ENCODE measurements around the gene ESRRG.

DNA sequence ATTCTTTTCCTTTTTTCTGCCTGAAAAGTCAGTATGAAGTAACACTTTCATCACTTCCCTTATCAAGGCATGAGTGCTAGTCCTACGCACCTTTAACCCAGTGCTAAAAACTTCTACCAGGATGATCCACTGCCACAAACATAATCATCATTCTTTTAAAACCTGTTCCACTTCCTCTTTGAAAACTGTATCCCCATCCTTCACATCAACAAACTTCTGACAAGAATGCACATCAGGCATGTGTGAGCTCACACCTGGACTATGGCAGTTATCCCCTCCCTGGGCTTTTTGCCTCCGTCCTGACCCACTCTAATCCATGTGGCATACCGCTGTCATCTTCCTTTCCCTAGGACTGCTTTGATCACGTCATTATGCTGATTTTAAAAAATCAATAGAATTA is 70.2 kb downstream of the ESRRG start:
- TF ChIP-seq, protein P1, sequence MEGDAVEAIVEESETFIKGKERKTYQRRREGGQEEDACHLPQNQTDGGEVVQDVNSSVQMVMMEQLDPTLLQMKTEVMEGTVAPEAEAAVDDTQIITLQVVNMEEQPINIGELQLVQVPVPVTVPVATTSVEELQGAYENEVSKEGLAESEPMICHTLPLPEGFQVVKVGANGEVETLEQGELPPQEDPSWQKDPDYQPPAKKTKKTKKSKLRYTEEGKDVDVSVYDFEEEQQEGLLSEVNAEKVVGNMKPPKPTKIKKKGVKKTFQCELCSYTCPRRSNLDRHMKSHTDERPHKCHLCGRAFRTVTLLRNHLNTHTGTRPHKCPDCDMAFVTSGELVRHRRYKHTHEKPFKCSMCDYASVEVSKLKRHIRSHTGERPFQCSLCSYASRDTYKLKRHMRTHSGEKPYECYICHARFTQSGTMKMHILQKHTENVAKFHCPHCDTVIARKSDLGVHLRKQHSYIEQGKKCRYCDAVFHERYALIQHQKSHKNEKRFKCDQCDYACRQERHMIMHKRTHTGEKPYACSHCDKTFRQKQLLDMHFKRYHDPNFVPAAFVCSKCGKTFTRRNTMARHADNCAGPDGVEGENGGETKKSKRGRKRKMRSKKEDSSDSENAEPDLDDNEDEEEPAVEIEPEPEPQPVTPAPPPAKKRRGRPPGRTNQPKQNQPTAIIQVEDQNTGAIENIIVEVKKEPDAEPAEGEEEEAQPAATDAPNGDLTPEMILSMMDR (conservative IDR thresholded peaks at IDR 0.05; ENCODE audit: low read depth in 2 of 2), result no peak
- TF ChIP-seq, protein P2, sequence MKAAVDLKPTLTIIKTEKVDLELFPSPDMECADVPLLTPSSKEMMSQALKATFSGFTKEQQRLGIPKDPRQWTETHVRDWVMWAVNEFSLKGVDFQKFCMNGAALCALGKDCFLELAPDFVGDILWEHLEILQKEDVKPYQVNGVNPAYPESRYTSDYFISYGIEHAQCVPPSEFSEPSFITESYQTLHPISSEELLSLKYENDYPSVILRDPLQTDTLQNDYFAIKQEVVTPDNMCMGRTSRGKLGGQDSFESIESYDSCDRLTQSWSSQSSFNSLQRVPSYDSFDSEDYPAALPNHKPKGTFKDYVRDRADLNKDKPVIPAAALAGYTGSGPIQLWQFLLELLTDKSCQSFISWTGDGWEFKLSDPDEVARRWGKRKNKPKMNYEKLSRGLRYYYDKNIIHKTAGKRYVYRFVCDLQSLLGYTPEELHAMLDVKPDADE (IDR thresholded peaks at IDR 0.05), result no peak
- TF ChIP-seq EZH2 (IDR thresholded peaks at IDR 0.05; ENCODE audit: low read depth, unreplicated experiment) (no peak), EZH2phosphoT487 (IDR thresholded peaks at IDR 0.05; ENCODE audit: unreplicated experiment) (no peak), POLR2AphosphoS5 (IDR thresholded peaks at IDR 0.05; ENCODE audit: low read depth) (no peak), NANOG (IDR thresholded peaks at IDR 0.05; ENCODE audit: borderline replicate concordance) (no peak), CREB1 (CRISPR knock-in tag; IDR thresholded peaks at IDR 0.05; ENCODE audit: low read depth) (no peak), ZNF331 (CRISPR knock-in tag; IDR thresholded peaks at IDR 0.05; ENCODE audit: low read depth) (no peak), JUNB (IDR thresholded peaks at IDR 0.05; ENCODE audit: unreplicated experiment) (no peak), STAT1 (IDR thresholded peaks at IDR 0.05; ENCODE audit: unreplicated experiment) (no peak), ZNF114 (CRISPR knock-in tag; IDR thresholded peaks at IDR 0.05) (no peak)
- TF ChIP-seq, protein P3, sequence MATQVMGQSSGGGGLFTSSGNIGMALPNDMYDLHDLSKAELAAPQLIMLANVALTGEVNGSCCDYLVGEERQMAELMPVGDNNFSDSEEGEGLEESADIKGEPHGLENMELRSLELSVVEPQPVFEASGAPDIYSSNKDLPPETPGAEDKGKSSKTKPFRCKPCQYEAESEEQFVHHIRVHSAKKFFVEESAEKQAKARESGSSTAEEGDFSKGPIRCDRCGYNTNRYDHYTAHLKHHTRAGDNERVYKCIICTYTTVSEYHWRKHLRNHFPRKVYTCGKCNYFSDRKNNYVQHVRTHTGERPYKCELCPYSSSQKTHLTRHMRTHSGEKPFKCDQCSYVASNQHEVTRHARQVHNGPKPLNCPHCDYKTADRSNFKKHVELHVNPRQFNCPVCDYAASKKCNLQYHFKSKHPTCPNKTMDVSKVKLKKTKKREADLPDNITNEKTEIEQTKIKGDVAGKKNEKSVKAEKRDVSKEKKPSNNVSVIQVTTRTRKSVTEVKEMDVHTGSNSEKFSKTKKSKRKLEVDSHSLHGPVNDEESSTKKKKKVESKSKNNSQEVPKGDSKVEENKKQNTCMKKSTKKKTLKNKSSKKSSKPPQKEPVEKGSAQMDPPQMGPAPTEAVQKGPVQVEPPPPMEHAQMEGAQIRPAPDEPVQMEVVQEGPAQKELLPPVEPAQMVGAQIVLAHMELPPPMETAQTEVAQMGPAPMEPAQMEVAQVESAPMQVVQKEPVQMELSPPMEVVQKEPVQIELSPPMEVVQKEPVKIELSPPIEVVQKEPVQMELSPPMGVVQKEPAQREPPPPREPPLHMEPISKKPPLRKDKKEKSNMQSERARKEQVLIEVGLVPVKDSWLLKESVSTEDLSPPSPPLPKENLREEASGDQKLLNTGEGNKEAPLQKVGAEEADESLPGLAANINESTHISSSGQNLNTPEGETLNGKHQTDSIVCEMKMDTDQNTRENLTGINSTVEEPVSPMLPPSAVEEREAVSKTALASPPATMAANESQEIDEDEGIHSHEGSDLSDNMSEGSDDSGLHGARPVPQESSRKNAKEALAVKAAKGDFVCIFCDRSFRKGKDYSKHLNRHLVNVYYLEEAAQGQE (IDR thresholded peaks at IDR 0.05; ENCODE audit: unreplicated experiment), result no peak
- TF ChIP-seq, protein P4, sequence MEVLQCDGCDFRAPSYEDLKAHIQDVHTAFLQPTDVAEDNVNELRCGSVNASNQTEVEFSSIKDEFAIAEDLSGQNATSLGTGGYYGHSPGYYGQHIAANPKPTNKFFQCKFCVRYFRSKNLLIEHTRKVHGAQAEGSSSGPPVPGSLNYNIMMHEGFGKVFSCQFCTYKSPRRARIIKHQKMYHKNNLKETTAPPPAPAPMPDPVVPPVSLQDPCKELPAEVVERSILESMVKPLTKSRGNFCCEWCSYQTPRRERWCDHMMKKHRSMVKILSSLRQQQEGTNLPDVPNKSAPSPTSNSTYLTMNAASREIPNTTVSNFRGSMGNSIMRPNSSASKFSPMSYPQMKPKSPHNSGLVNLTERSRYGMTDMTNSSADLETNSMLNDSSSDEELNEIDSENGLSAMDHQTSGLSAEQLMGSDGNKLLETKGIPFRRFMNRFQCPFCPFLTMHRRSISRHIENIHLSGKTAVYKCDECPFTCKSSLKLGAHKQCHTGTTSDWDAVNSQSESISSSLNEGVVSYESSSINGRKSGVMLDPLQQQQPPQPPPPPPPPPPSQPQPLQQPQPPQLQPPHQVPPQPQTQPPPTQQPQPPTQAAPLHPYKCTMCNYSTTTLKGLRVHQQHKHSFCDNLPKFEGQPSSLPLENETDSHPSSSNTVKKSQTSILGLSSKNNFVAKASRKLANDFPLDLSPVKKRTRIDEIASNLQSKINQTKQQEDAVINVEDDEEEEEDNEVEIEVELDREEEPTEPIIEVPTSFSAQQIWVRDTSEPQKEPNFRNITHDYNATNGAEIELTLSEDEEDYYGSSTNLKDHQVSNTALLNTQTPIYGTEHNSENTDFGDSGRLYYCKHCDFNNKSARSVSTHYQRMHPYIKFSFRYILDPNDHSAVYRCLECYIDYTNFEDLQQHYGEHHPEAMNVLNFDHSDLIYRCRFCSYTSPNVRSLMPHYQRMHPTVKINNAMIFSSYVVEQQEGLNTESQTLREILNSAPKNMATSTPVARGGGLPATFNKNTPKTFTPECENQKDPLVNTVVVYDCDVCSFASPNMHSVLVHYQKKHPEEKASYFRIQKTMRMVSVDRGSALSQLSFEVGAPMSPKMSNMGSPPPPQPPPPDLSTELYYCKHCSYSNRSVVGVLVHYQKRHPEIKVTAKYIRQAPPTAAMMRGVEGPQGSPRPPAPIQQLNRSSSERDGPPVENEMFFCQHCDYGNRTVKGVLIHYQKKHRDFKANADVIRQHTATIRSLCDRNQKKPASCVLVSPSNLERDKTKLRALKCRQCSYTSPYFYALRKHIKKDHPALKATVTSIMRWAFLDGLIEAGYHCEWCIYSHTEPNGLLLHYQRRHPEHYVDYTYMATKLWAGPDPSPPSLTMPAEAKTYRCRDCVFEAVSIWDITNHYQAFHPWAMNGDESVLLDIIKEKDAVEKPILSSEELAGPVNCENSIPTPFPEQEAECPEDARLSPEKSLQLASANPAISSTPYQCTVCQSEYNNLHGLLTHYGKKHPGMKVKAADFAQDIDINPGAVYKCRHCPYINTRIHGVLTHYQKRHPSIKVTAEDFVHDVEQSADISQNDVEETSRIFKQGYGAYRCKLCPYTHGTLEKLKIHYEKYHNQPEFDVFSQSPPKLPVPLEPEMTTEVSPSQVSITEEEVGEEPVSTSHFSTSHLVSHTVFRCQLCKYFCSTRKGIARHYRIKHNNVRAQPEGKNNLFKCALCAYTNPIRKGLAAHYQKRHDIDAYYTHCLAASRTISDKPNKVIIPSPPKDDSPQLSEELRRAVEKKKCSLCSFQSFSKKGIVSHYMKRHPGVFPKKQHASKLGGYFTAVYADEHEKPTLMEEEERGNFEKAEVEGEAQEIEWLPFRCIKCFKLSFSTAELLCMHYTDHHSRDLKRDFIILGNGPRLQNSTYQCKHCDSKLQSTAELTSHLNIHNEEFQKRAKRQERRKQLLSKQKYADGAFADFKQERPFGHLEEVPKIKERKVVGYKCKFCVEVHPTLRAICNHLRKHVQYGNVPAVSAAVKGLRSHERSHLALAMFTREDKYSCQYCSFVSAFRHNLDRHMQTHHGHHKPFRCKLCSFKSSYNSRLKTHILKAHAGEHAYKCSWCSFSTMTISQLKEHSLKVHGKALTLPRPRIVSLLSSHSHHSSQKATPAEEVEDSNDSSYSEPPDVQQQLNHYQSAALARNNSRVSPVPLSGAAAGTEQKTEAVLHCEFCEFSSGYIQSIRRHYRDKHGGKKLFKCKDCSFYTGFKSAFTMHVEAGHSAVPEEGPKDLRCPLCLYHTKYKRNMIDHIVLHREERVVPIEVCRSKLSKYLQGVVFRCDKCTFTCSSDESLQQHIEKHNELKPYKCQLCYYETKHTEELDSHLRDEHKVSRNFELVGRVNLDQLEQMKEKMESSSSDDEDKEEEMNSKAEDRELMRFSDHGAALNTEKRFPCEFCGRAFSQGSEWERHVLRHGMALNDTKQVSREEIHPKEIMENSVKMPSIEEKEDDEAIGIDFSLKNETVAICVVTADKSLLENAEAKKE (CRISPR knock-in tag; IDR thresholded peaks at IDR 0.05), result no peak

All from GM23338 (cell line).